Stimulated activated CD8-positive, alpha-beta memory T cell treated with anti-CD3 and anti-CD28 coated beads, Interleukin-15, amount 100 ng/mL, for 48 hours (primary cell): ENCODE measurements around the gene EIF5.

Experiments
- DNase-seq, 2 donors: peaks; one replicate each; pipeline ENCODE4 v3.0.0-alpha.2; 2020; ENCODE audit warnings: low read depth in 2 of 2

EIF5 gene

GRCh38 chr14:103370087-103370486, 36.0 kb downstream of the EIF5 start:
- no peak for DNase-seq

GRCh38 chr14:103372017-103372416, 38.0 kb downstream of the EIF5 start:
- DNase-seq: no peak

- DNase-seq: peak in 1 of 2 donors; percentile 43
These were observed 38.7 kb downstream of the EIF5 start for GRCh38 chr14:103372552-103373304.

- no peak for DNase-seq
These were observed 40.1 kb downstream of the EIF5 start for GRCh38 chr14:103374121-103374520.

- DNase-seq: no peak
These were observed 43.5 kb downstream of the EIF5 start for GRCh38 chr14:103377522-103378037.

- no peak for DNase-seq
These were observed 44.2 kb downstream of the EIF5 start for GRCh38 chr14:103378038-103378854.

- DNase-seq: no peak
These were observed 46.8 kb downstream of the EIF5 start for GRCh38 chr14:103380719-103381377.

GRCh38 chr14:103382376-103382775, 48.3 kb downstream of the EIF5 start:
- DNase-seq: no peak

GRCh38 chr14:103384450-103385151, 50.6 kb downstream of the EIF5 start:
- DNase-seq: no peak

- peak; percentile 96 to 99 for DNase-seq
These were observed 51.3 kb downstream of the EIF5 start, which contains the start of gene MARK3 for GRCh38 chr14:103385152-103385928. Gene MARK3 (plus strand): TSS chr14:103385415. CDS start chr14:103386030, 615 bp downstream.

- DNase-seq: peak in 1 of 2 donors; percentile 8
These were observed 52.1 kb downstream of the EIF5 start for GRCh38 chr14:103385929-103386712.

- no peak for DNase-seq
These were observed 52.8 kb downstream of the EIF5 start for GRCh38 chr14:103386713-103387329.

GRCh38 chr14:103388664-103389063, 54.6 kb downstream of the EIF5 start:
- DNase-seq: no peak

GRCh38 chr14:103390605-103391004, 56.6 kb downstream of the EIF5 start:
- DNase-seq: no peak

- no peak for DNase-seq
These were observed 57.0 kb downstream of the EIF5 start for GRCh38 chr14:103391048-103391447.

- DNase-seq: no peak
These were observed 58.1 kb downstream of the EIF5 start for GRCh38 chr14:103392106-103392505.

- DNase-seq: no peak
These were observed 58.5 kb downstream of the EIF5 start for GRCh38 chr14:103392572-103392971.

- DNase-seq: no peak
These were observed 59.0 kb downstream of the EIF5 start for GRCh38 chr14:103393070-103393469.
